Caco-2 (cell line): ENCODE measurements around the gene TM9SF4. TPM values are rescaled to one million over a fixed set of nuclear protein-coding genes. Genes with fewer than 3 reads are reported as not detected.

Experiments
- BruUV-seq: library from RNA; stranded (reverse); fragments of 400-500 nt; replicated peaks from 2 replicates; lab custom pipeline; 2021; lab: Mats Ljungman, UMichigan
- CTCF ChIA-PET: fragments of 300-600 bp; sonication (Branson Sonifier 250); formaldehyde crosslinking; loops from one replicate; lab custom pipeline; 2022; ENCODE audit warnings: antibody characterized with exemption; lab: Charles Lee
- POLR2A ChIA-PET: fragments of 300-600 bp; sonication (Branson Sonifier 250); formaldehyde crosslinking; loops from one replicate; lab custom pipeline; 2022; ENCODE audit warnings: antibody characterized with exemption; lab: Charles Lee
- DNase-seq, 2 experiments: peaks; one replicate each; pipeline versions ENCODE4 v3.0.0 to v3.0.0-alpha.2; 2020 to 2022
- H3K27me3 ChIP-seq: replicated peaks from 2 replicates; pipeline ENCODE4 v1.6.0; 2011; ENCODE audit warnings: low read length; ENCODE audit not compliant: control insufficient read depth, insufficient read depth
- H3K36me3 ChIP-seq: 2 replicates; pipeline ENCODE4 v1.5.1; 2011; ENCODE audit warnings: low read length; ENCODE audit not compliant: control insufficient read depth, insufficient read depth
- H3K4me1 ChIP-seq: fragments of 250-450 bp; sonication (Bioruptor Pico); 2 replicates; pipeline ENCODE4 v1.5.1; 2020; ENCODE audit warnings: mild to moderate bottlenecking
- H3K4me3 ChIP-seq: 2 replicates; pipeline ENCODE4 v1.5.1; 2011; ENCODE audit warnings: low read depth, mild to moderate bottlenecking, control low read depth, low read length
- H3K9me3 ChIP-seq: fragments of 250-450 bp; sonication (Bioruptor Pico); 2 replicates; pipeline ENCODE4 v1.5.1; 2020; ENCODE audit warnings: mild to moderate bottlenecking, moderate library complexity
- H3K27ac Mint-ChIP-seq: one replicate; pipeline ENCODE4 v1.8.0; 2022; ENCODE audit warnings: mixed read lengths; ENCODE audit not compliant: unreplicated experiment
- H3K27me3 Mint-ChIP-seq: one replicate; pipeline ENCODE4 v1.8.0; 2022; ENCODE audit warnings: mixed read lengths; ENCODE audit not compliant: insufficient read depth, unreplicated experiment
- H3K36me3 Mint-ChIP-seq: one replicate; pipeline ENCODE4 v1.8.0; 2022; ENCODE audit warnings: mild to moderate bottlenecking, mixed read lengths; ENCODE audit not compliant: insufficient read depth, unreplicated experiment
- H3K4me1 Mint-ChIP-seq: one replicate; pipeline ENCODE4 v1.8.0; 2022; ENCODE audit warnings: low read depth, mixed read lengths; ENCODE audit not compliant: unreplicated experiment
- H3K4me3 Mint-ChIP-seq: one replicate; pipeline ENCODE4 v1.8.0; 2022; ENCODE audit warnings: mild to moderate bottlenecking, moderate library complexity, mixed read lengths; ENCODE audit not compliant: unreplicated experiment
- H3K9me3 Mint-ChIP-seq: one replicate; pipeline ENCODE4 v1.8.0; 2022; ENCODE audit warnings: mixed read lengths; ENCODE audit not compliant: unreplicated experiment
- intact Hi-C: fragments of 100-400 bp; cut with micrococcal nuclease; formaldehyde crosslinking; loops from one replicate; pipeline ENCODE4 v1.10.0; 2022; ENCODE audit not compliant: unreplicated experiment
- total RNA-seq: library from RNA; stranded (reverse); gene quantifications from 2 replicates; pipeline ENCODE4 v1.2.3, GENCODE V29; 2022
- TF ChIP-seq, protein P1 (sequence below), 2 experiments: fragments of 200-600 bp in 1 of 2; IDR thresholded peaks; 1 replicate in 1 of 2; 2 replicates in 1 of 2; pipeline versions ENCODE4 v1.5.1 to v1.8.0; 2011 to 2022; ENCODE audit warnings: antibody characterized with exemption in 1 of 2, control low read depth in 1 of 2, inconsistent platforms in 1 of 2, low read depth in 1 of 2, low read length in 1 of 2, mild to moderate bottlenecking in 1 of 2, moderate library complexity in 1 of 2; ENCODE audit not compliant: insufficient read depth in 1 of 2, severe bottlenecking in 1 of 2, unreplicated experiment in 1 of 2

TM9SF4 gene
- total RNA-seq, 1 experiment from 2014 or later = 138 TPM

DNA sequence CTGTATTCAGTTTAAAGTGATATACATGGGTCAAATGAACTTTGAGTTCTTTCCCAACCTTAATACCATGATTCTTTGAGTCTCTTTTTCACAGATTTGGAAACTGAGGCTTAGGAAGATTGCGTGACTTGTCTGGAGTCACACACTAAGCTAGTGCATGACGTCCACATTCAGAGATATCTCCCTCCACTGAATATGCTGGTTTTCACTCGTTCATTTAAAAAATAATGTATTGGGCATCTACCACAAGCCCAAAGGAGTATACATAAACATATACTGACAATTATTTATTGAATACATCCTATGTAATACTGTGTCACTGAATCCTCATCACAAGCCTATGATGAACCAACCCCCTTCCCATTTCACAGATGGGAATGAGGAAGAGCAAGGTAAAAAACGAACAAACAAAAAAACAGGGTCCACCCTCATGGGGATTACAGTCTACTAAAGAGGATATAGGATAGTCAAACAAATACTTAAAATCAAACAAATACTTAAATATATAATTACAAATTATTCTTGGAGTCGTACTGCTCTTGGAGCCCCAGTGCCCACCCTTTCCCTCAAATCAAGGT lies 611 bp upstream of the TM9SF4 start:
- peaks cover 12% of the 10 kb centered on the region for H3K4me1 ChIP-seq
- Mint-ChIP-seq H3K27ac (peak overlapping the region; percentile 97), H3K9me3 (no peaks in the 10 kb centered on the region), H3K4me3 (peak overlapping the region; percentile 93), H3K36me3 (peaks cover 12% of the 10 kb centered on the region), H3K27me3 (peaks cover 9% of the 10 kb centered on the region), H3K4me1 (peaks cover 7% of the 10 kb centered on the region)
- ChIA-PET CTCF (interaction anchor here (0.9 to 1.7 kb wide), 5 partner anchors 19 to 157 kb away, joined by 3 to 8 read pairs (median 5); partner anchors contain the start of gene PDRG1), POLR2A (interaction anchor here (1.0 to 1.3 kb wide), 3 partner anchors 10 to 445 kb away, joined by 3 to 4 read pairs (median 3); no protein-coding TSS in a partner anchor)
- H3K36me3 ChIP-seq = no peaks in the 10 kb centered on the region
- H3K9me3 ChIP-seq = no peaks in the 10 kb centered on the region
- BruUV-seq = no TSS peak
- no peak for DNase-seq
- intact Hi-C loops = no loop called here
- H3K27me3 ChIP-seq = no peaks in the 10 kb centered on the region; the same call in 1 of the 2 replicates
- TF ChIP-seq, protein P1, sequence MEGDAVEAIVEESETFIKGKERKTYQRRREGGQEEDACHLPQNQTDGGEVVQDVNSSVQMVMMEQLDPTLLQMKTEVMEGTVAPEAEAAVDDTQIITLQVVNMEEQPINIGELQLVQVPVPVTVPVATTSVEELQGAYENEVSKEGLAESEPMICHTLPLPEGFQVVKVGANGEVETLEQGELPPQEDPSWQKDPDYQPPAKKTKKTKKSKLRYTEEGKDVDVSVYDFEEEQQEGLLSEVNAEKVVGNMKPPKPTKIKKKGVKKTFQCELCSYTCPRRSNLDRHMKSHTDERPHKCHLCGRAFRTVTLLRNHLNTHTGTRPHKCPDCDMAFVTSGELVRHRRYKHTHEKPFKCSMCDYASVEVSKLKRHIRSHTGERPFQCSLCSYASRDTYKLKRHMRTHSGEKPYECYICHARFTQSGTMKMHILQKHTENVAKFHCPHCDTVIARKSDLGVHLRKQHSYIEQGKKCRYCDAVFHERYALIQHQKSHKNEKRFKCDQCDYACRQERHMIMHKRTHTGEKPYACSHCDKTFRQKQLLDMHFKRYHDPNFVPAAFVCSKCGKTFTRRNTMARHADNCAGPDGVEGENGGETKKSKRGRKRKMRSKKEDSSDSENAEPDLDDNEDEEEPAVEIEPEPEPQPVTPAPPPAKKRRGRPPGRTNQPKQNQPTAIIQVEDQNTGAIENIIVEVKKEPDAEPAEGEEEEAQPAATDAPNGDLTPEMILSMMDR (IDR thresholded peaks at IDR 0.05; ENCODE audit: insufficient read depth in 1 of 2, low read depth in 1 of 2, low read length in 1 of 2, severe bottlenecking in 1 of 2, unreplicated experiment in 1 of 2) = no peak
- no peak overlapping the region for H3K4me3 ChIP-seq

DNA sequence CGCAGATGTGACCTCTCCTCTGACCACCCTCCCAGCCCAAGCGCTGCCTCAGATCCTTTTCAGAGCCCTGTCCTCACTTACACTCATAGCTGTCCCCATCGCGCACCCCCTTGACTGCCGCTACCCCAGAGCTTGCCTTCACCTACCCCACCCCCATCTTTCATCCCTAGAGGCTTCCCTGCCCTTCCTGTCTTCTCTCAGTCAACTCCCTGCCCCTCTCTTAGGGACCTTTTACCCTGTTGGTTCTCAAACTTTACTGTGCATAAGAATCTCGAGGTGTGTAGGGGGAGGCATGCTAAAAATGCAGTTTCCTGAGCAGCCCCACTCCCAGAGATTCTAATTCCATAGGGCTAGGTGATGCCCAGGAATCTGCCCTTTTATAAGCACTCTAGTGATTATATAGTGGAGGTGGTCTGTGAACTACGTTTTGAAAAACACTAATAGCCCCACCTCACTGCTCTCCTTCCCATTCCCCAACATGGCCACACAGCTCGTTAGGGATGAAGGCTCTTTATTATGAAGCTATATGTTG lies 725 bp downstream of the TM9SF4 start:
- peak overlapping the region; percentile 97 for H3K27ac Mint-ChIP-seq
- H3K4me3 ChIP-seq = peak overlapping the region; percentile 66
- POLR2A ChIA-PET = interaction anchor here (0.5 to 1.3 kb wide), 3 partner anchors 9 to 321 kb away, joined by 3 to 4 read pairs (median 3); no protein-coding TSS in a partner anchor
- BruUV-seq = no TSS peak
- H3K27me3 ChIP-seq = no peaks in the 10 kb centered on the region
- H3K36me3 ChIP-seq = no peaks in the 10 kb centered on the region
- DNase-seq = peak in 1 of 2 experiments; percentile 29
- CTCF ChIA-PET = interaction anchor here (0.7 to 1.7 kb wide), 5 partner anchors 18 to 668 kb away, joined by 3 to 8 read pairs (median 5); no protein-coding TSS in a partner anchor
- peaks cover 7% of the 10 kb centered on the region for H3K4me1 Mint-ChIP-seq
- H3K9me3 Mint-ChIP-seq = no peaks in the 10 kb centered on the region
- H3K4me1 ChIP-seq = peaks cover 12% of the 10 kb centered on the region
- peaks cover 22% of the 10 kb centered on the region for H3K36me3 Mint-ChIP-seq
- intact Hi-C loops = no loop called here
- no peaks in the 10 kb centered on the region for H3K9me3 ChIP-seq
- peaks cover 6% of the 10 kb centered on the region for H3K27me3 Mint-ChIP-seq
- peak overlapping the region; percentile 93 for H3K4me3 Mint-ChIP-seq
- TF ChIP-seq, protein P1 (IDR thresholded peaks at IDR 0.05; ENCODE audit: insufficient read depth in 1 of 2, low read depth in 1 of 2, low read length in 1 of 2, severe bottlenecking in 1 of 2, unreplicated experiment in 1 of 2) = no peak

DNA sequence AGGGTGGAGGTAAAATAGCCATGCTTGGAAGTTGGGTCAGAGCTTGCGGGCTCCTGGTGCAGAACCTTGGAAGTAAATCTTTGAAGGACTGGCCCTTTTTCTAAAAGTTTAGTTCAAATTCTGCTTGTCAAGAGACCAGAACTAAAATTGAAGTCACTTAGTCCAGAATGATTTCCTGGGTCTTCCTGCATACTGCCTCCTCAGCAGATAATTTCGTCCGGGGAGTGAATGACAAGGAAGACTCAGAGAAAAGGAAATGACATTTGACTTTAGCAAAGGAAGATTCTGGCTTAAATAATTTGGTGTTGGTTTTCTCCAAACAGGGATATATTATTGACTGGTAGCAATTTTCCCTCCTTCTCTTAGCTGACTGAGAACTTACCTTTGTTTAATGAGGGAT lies 1.2 kb downstream of the TM9SF4 start:
- no peak for DNase-seq
- Histone ChIP-seq H3K9me3 (no peaks in the 10 kb centered on the region), H3K4me3 (peak overlapping the region; percentile 66), H3K27me3 (no peaks in the 10 kb centered on the region), H3K4me1 (peaks cover 12% of the 10 kb centered on the region), H3K36me3 (no peaks in the 10 kb centered on the region)
- peaks cover 7% of the 10 kb centered on the region for H3K4me1 Mint-ChIP-seq
- H3K36me3 Mint-ChIP-seq = peaks cover 27% of the 10 kb centered on the region
- no peaks in the 10 kb centered on the region for H3K9me3 Mint-ChIP-seq
- intact Hi-C loops = no loop called here
- peaks cover 6% of the 10 kb centered on the region for H3K27me3 Mint-ChIP-seq
- ChIA-PET POLR2A (interaction anchor here (0.5 kb wide), 1 partner anchor 288 kb away, joined by 5 read pairs; no protein-coding TSS in a partner anchor), CTCF (interaction anchor here (1.3 to 1.7 kb wide), 2 partner anchors 18 to 93 kb away, joined by 4 to 8 read pairs; no protein-coding TSS in a partner anchor)
- TSS peak; percentile 40 for BruUV-seq
- H3K4me3 Mint-ChIP-seq = peak overlapping the region; percentile 93
- TF ChIP-seq, protein P1 (IDR thresholded peaks at IDR 0.05; ENCODE audit: insufficient read depth in 1 of 2, low read depth in 1 of 2, low read length in 1 of 2, severe bottlenecking in 1 of 2, unreplicated experiment in 1 of 2) = no peak
- H3K27ac Mint-ChIP-seq = peak overlapping the region; percentile 97
